Measurements from ENCODE around the gene SGTB. TPM values are rescaled to one million over a fixed set of nuclear protein-coding genes. Genes with fewer than 3 reads are reported as not detected.
"Not testable (repeated sequence)": the region's sequence is repeated elsewhere in the genome, so short reads cannot be mapped to it uniquely, and the experiment has no call there.

SGTB gene
- total RNA-seq, 1 experiment from 2014 or later: 10.2 TPM

DNA sequence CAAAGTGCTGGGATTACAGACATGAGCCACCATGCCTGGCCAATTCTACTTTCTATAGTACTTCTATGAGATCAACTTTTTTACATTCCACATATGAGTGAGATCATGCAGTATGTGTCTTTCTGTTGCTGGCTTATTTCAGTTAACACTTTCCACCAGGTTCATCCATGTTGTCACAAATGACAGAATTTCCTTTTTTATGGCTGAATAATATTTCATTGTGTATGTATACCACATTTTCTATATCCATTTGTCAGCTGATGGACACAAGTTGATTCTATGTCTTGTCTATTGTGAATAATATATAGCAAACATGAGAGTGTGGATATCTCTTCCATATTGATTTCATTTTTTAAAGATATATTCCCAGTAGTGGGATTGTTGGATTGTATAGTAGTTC lies 17.3 kb upstream of the SGTB start:
- H3K9me2 ChIP-seq (replicated peaks; ENCODE audit: insufficient read depth, low read length): no peaks in the 10 kb centered on the region
- H4K20me1 ChIP-seq (ENCODE audit: insufficient read depth, low read depth, low read length): no peaks in the 10 kb centered on the region
- H3K4me1 ChIP-seq (ENCODE audit: low read length): peaks cover 12% of the 10 kb centered on the region; the same call in 1 of the 2 replicates
- no peak overlapping the region for H3K27ac ChIP-seq (ENCODE audit: low read length)
- no peak overlapping the region for H3K4me3 ChIP-seq (ENCODE audit: low read length)
- H2AFZ ChIP-seq (ENCODE audit: low read length): no peak overlapping the region
- no peaks in the 10 kb centered on the region for H3K27me3 ChIP-seq (ENCODE audit: low read length)
- H3K9me3 ChIP-seq (ENCODE audit: low read length): no peaks in the 10 kb centered on the region
- H3K9ac ChIP-seq (ENCODE audit: low read length): no peak overlapping the region
- peaks cover 96% of the 10 kb centered on the region for H3K79me2 ChIP-seq (ENCODE audit: low read length)
- no peak overlapping the region for H3K4me2 ChIP-seq (ENCODE audit: low read depth, low read length, poor library complexity, severe bottlenecking)
- no peak for DNase-seq
- H3K36me3 ChIP-seq (ENCODE audit: insufficient read depth, low read length): 0 out of 2 replicates have a peak, but pooled peaks cover 3% of the 10 kb centered on the region

DNA sequence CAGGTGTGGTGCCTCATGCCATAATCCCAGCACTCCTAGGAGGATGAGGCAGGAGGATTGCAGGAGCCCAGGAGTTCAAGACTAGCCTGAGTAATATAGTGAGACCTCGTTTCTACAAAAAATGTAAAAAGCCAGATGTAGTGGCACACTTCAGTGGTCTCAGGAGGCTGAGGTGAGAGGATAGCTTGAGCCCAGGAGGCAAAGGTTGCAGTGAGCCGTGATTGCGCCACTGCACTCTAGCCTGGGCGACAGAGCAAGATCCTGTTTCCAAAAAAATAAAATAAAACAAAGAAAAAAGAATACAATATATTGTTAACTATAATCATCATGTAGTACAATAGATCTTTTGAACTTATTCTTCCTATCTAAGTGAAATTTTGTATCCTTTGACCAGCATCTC lies 16.4 kb upstream of the SGTB start:
- Histone ChIP-seq H2AFZ (ENCODE audit: low read length) (no peak overlapping the region), H4K20me1 (ENCODE audit: insufficient read depth, low read depth, low read length) (no peaks in the 10 kb centered on the region), H3K27me3 (ENCODE audit: low read length) (no peaks in the 10 kb centered on the region), H3K4me2 (ENCODE audit: low read depth, low read length, poor library complexity, severe bottlenecking) (no peak overlapping the region), H3K36me3 (ENCODE audit: insufficient read depth, low read length) (0 out of 2 replicates have a peak, but pooled peaks cover 3% of the 10 kb centered on the region), H3K9me2 (replicated peaks; ENCODE audit: insufficient read depth, low read length) (no peaks in the 10 kb centered on the region), H3K9ac (ENCODE audit: low read length) (no peak overlapping the region), H3K79me2 (ENCODE audit: low read length) (peaks cover 93% of the 10 kb centered on the region), H3K27ac (ENCODE audit: low read length) (no peak overlapping the region), H3K4me3 (ENCODE audit: low read length) (no peak overlapping the region), H3K4me1 (ENCODE audit: low read length) (peaks cover 12% of the 10 kb centered on the region; the same call in 1 of the 2 replicates), H3K9me3 (ENCODE audit: low read length) (no peaks in the 10 kb centered on the region)
- DNase-seq: no peak

DNA sequence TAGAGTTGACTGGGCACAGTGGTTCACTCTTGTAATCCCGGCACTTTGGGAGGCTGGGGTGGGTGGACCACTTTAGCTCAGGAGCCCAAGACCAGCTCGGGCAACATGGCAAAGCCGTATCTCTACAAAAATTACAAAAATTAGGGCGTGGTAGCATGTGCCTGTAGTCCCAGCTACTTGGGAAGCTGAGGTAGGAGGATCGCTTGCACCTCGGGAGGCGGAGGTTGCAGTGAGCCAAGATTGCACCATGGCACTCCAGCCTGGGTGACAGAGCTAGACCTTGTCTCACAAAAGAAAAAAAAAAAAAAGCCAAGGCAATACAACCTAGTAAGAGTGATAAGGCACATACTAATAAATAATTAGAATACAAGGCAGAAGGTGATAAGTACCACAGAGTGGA lies 15.9 kb upstream of the SGTB start:
- Histone ChIP-seq H3K4me2 (ENCODE audit: low read depth, low read length, poor library complexity, severe bottlenecking) (no peak overlapping the region), H3K27ac (ENCODE audit: low read length) (no peak overlapping the region), H3K9me2 (replicated peaks; ENCODE audit: insufficient read depth, low read length) (no peaks in the 10 kb centered on the region), H3K27me3 (ENCODE audit: low read length) (no peaks in the 10 kb centered on the region), H3K4me1 (ENCODE audit: low read length) (peaks cover 10% of the 10 kb centered on the region; the same call in 1 of the 2 replicates), H3K4me3 (ENCODE audit: low read length) (no peak overlapping the region), H3K9ac (ENCODE audit: low read length) (no peak overlapping the region), H2AFZ (ENCODE audit: low read length) (no peak overlapping the region), H3K36me3 (ENCODE audit: insufficient read depth, low read length) (0 out of 2 replicates have a peak, but pooled peaks cover 3% of the 10 kb centered on the region), H4K20me1 (ENCODE audit: insufficient read depth, low read depth, low read length) (no peaks in the 10 kb centered on the region), H3K79me2 (ENCODE audit: low read length) (peaks cover 92% of the 10 kb centered on the region), H3K9me3 (ENCODE audit: low read length) (no peaks in the 10 kb centered on the region)
- no peak for DNase-seq

DNA sequence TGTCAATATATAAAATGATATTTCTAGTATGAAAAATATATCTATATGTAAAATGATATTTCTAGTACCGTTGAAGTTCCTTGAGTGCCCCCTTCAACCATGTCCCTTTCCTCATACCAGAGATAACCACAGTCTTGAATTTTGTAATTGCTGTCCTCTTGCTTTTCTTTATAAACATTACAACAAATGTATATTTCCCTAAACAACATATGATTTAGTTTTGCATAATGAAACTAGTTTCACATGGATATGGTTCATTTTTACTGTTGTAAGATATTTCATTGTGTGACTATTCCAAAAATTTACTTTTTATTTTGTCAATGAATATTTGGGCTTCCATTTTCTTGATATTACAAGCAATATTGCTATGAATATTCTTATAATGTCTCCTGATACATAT lies 14.1 kb upstream of the SGTB start:
- DNase-seq: no peak
- Histone ChIP-seq H3K4me3 (ENCODE audit: low read length) (no peak overlapping the region), H3K9me2 (replicated peaks; ENCODE audit: insufficient read depth, low read length) (no peaks in the 10 kb centered on the region), H3K36me3 (ENCODE audit: insufficient read depth, low read length) (0 out of 2 replicates have a peak, but pooled peaks cover 3% of the 10 kb centered on the region), H3K27me3 (ENCODE audit: low read length) (no peaks in the 10 kb centered on the region), H3K9ac (ENCODE audit: low read length) (no peak overlapping the region), H3K79me2 (ENCODE audit: low read length) (peaks cover 88% of the 10 kb centered on the region), H3K4me2 (ENCODE audit: low read depth, low read length, poor library complexity, severe bottlenecking) (no peak overlapping the region), H3K4me1 (ENCODE audit: low read length) (no peaks in the 10 kb centered on the region; the same call in 1 of the 2 replicates), H4K20me1 (ENCODE audit: insufficient read depth, low read depth, low read length) (no peaks in the 10 kb centered on the region), H3K9me3 (ENCODE audit: low read length) (no peaks in the 10 kb centered on the region), H3K27ac (ENCODE audit: low read length) (no peak overlapping the region), H2AFZ (ENCODE audit: low read length) (no peak overlapping the region)

DNA sequence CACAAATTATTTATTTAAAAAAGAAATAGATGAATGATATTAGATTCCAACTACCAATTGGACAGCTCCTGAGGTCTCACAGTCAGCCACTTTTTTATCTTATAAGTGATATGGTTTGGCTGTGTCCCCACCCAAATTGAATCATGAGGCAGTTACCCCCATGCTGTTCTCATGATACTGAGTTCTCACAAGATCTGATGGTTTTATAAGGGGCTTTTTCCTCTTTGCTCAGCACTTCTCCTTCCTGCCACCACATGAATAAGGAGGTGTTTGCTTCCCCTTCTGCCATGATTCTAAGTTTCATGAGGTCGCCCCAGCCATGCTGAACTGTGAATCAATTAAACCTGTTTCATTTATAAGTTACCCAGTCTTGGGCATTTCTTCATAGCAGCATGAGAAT lies 13.0 kb upstream of the SGTB start:
- Histone ChIP-seq H4K20me1 (ENCODE audit: insufficient read depth, low read depth, low read length) (no peaks in the 10 kb centered on the region), H3K36me3 (ENCODE audit: insufficient read depth, low read length) (0 out of 2 replicates have a peak, but pooled peaks cover 3% of the 10 kb centered on the region), H2AFZ (ENCODE audit: low read length) (no peak overlapping the region), H3K27ac (ENCODE audit: low read length) (no peak overlapping the region), H3K9me3 (ENCODE audit: low read length) (no peaks in the 10 kb centered on the region), H3K4me2 (ENCODE audit: low read depth, low read length, poor library complexity, severe bottlenecking) (no peak overlapping the region), H3K27me3 (ENCODE audit: low read length) (no peaks in the 10 kb centered on the region), H3K79me2 (ENCODE audit: low read length) (peaks cover 90% of the 10 kb centered on the region), H3K4me1 (ENCODE audit: low read length) (no peaks in the 10 kb centered on the region; the same call in 1 of the 2 replicates), H3K9ac (ENCODE audit: low read length) (no peak overlapping the region), H3K4me3 (ENCODE audit: low read length) (no peak overlapping the region), H3K9me2 (replicated peaks; ENCODE audit: insufficient read depth, low read length) (no peaks in the 10 kb centered on the region)
- DNase-seq: no peak

DNA sequence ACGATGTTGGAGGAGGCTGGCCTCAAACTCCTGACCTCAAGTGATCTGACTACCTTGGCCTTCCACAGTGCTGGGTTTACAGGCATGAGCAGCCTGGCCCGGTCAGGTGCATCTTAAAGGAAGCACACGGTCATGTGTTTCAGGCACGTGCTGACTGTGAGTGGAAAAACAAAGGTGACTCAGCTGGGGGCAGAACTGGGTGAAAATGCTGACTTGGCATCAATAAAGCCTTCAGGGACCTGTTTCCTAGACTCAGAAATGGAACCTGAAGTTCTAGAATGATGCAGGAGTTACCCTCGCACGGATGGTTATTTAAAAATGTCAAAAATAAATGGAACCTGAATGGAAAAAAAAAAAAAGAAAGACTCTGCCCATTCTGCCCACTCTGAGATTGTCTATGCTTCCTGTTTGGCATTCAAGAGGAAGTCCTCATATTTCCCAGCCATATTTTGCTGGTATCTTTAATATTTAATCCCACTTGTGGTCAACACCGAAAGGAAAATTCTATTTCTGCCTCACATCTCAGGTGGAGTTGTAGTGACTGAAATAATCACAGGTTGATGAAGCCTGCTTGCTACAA lies 12.4 kb upstream of the SGTB start:
- not testable (repeated sequence) for H3K4me2 ChIP-seq (ENCODE audit: low read depth, low read length, poor library complexity, severe bottlenecking); H3K36me3 ChIP-seq (ENCODE audit: insufficient read depth, low read length); H3K4me3 ChIP-seq (ENCODE audit: low read length); H3K9ac ChIP-seq (ENCODE audit: low read length); H4K20me1 ChIP-seq (ENCODE audit: insufficient read depth, low read depth, low read length); H3K4me1 ChIP-seq (ENCODE audit: low read length); H3K27ac ChIP-seq (ENCODE audit: low read length); H2AFZ ChIP-seq (ENCODE audit: low read length); H3K9me2 ChIP-seq (replicated peaks; ENCODE audit: insufficient read depth, low read length); DNase-seq; H3K27me3 ChIP-seq (ENCODE audit: low read length); H3K9me3 ChIP-seq (ENCODE audit: low read length)
- peaks cover 90% of the 10 kb centered on the region for H3K79me2 ChIP-seq (ENCODE audit: low read length)

DNA sequence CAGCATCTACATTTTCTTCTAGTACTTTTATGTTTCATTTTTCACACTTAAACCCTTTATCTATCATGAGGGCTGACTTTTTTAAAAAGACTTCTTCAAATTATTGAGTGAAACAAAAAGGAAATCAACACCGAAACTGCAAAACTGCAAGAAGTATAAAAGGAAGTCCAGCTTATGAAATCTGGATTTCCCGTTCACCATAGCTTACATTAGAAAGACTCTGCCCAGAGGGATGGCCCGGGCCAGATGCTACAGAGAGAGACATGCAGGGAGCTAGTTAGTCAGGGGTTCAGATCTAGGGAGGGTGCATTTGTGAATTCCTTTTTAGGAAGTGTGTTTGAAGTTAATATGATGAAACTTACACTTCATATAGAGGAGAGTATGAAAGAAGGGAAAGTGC lies 10.1 kb upstream of the SGTB start:
- not testable (repeated sequence) for H3K9me3 ChIP-seq (ENCODE audit: low read length); H3K4me3 ChIP-seq (ENCODE audit: low read length); H4K20me1 ChIP-seq (ENCODE audit: insufficient read depth, low read depth, low read length); H3K27ac ChIP-seq (ENCODE audit: low read length); H3K27me3 ChIP-seq (ENCODE audit: low read length); H3K4me1 ChIP-seq (ENCODE audit: low read length); H3K4me2 ChIP-seq (ENCODE audit: low read depth, low read length, poor library complexity, severe bottlenecking); DNase-seq; H2AFZ ChIP-seq (ENCODE audit: low read length); H3K36me3 ChIP-seq (ENCODE audit: insufficient read depth, low read length); H3K9me2 ChIP-seq (replicated peaks; ENCODE audit: insufficient read depth, low read length); H3K9ac ChIP-seq (ENCODE audit: low read length)
- H3K79me2 ChIP-seq (ENCODE audit: low read length): peaks cover 89% of the 10 kb centered on the region

DNA sequence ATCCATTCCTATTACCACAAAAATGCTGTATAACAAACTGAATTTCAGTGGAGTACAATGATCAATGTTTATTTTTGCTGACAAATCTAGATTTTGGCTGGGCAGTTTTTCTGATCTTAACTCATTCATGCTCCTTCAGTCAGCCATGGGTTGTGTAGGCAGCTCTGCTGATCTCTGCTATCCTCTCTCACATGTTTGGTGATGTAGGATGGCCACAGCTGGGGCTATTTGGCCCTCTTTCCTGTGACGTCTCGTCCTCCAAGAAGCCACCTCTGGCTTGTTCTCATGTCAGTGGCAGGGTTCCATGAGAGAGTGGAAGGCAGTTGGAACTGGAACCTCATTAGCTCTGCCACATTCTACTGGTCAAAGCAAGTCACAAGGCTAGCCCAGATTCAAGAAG lies 9.0 kb upstream of the SGTB start:
- H3K27me3 ChIP-seq (ENCODE audit: low read length): no peaks in the 10 kb centered on the region
- H4K20me1 ChIP-seq (ENCODE audit: insufficient read depth, low read depth, low read length): no peaks in the 10 kb centered on the region
- no peak overlapping the region for H3K4me2 ChIP-seq (ENCODE audit: low read depth, low read length, poor library complexity, severe bottlenecking)
- H2AFZ ChIP-seq (ENCODE audit: low read length): no peak overlapping the region
- H3K36me3 ChIP-seq (ENCODE audit: insufficient read depth, low read length): no peaks in the 10 kb centered on the region
- no peak overlapping the region for H3K4me3 ChIP-seq (ENCODE audit: low read length)
- DNase-seq: no peak
- H3K79me2 ChIP-seq (ENCODE audit: low read length): peaks cover 89% of the 10 kb centered on the region
- no peak overlapping the region for H3K9ac ChIP-seq (ENCODE audit: low read length)
- H3K9me2 ChIP-seq (replicated peaks; ENCODE audit: insufficient read depth, low read length): no peaks in the 10 kb centered on the region
- no peak overlapping the region for H3K27ac ChIP-seq (ENCODE audit: low read length)
- H3K9me3 ChIP-seq (ENCODE audit: low read length): no peaks in the 10 kb centered on the region
- peaks cover 16% of the 10 kb centered on the region for H3K4me1 ChIP-seq (ENCODE audit: low read length)

Data from Karpas-422 (cell line).